Measurements from ENCODE around the gene CACNA1S.

GRCh38 chr1:201054091-201054543 lies 58.1 kb downstream of the CACNA1S start:
- TF ChIP-seq EZH2 (IDR thresholded peaks at IDR 0.05; ENCODE audit: insufficient read depth, poor library complexity, severe bottlenecking) (no peak), EZH2phosphoT487 (IDR thresholded peaks at IDR 0.05; ENCODE audit: insufficient read depth, low read depth) (no peak)

All from GM23248 (cell line).